Forelimb muscle (tissue), 1 donor: Measurements from ENCODE around the gene GRIN2A. TPM values are rescaled to one million over a fixed set of nuclear protein-coding genes. Genes with fewer than 3 reads are reported as not detected.

Source experiments
- DNase-seq: peaks from one replicate; pipeline ENCODE4 v3.0.0-alpha.2; 2013; ENCODE audit warnings: low read depth
- polyA plus RNA-seq: library from polyadenylated mRNA; unstranded; fragments of 120-200 nt; gene quantifications from one replicate; pipeline ENCODE4 v1.2.1, GENCODE V29; 2013; ENCODE audit not compliant: insufficient read length

The GRIN2A gene
- polyA plus RNA-seq, 1 donor = 0.23 TPM

GRCh38 chr16:9859701-9860327 lies 322.4 kb downstream of the GRIN2A start:
- no peak for DNase-seq

- DNase-seq = no peak
Measured at GRCh38 chr16:9854675-9855074, 327.6 kb downstream of the GRIN2A start.

GRCh38 chr16:9852003-9852402 lies 330.2 kb downstream of the GRIN2A start:
- no peak for DNase-seq

GRCh38 chr16:9850817-9851216 lies 331.4 kb downstream of the GRIN2A start:
- no peak for DNase-seq

- no peak for DNase-seq
Measured at GRCh38 chr16:9849697-9850245, 332.5 kb downstream of the GRIN2A start.

GRCh38 chr16:9847146-9847545 lies 335.1 kb downstream of the GRIN2A start:
- no peak for DNase-seq

- DNase-seq = no peak
Measured at GRCh38 chr16:9846362-9847099, 335.7 kb downstream of the GRIN2A start.

GRCh38 chr16:9845661-9846361 lies 336.4 kb downstream of the GRIN2A start:
- no peak for DNase-seq

GRCh38 chr16:9844361-9844760 lies 337.9 kb downstream of the GRIN2A start:
- DNase-seq = no peak

GRCh38 chr16:9843424-9844018 lies 338.7 kb downstream of the GRIN2A start:
- DNase-seq = no peak

- DNase-seq = no peak
Measured at GRCh38 chr16:9840761-9841665, 341.2 kb downstream of the GRIN2A start.

- no peak for DNase-seq
Measured at GRCh38 chr16:9837481-9837880, 344.7 kb downstream of the GRIN2A start.

- DNase-seq = no peak
Measured at GRCh38 chr16:9836118-9836736, 346.0 kb downstream of the GRIN2A start.

GRCh38 chr16:9827062-9827752 lies 355.0 kb downstream of the GRIN2A start:
- no peak for DNase-seq

GRCh38 chr16:9826656-9827055 lies 355.6 kb downstream of the GRIN2A start:
- no peak for DNase-seq

- no peak for DNase-seq
Measured at GRCh38 chr16:9824200-9825068, 357.8 kb downstream of the GRIN2A start.

GRCh38 chr16:9823510-9823909 lies 358.7 kb downstream of the GRIN2A start:
- no peak for DNase-seq

- no peak for DNase-seq
Measured at GRCh38 chr16:9821970-9822369, 360.3 kb downstream of the GRIN2A start.

GRCh38 chr16:9821331-9821730 lies 360.9 kb downstream of the GRIN2A start:
- DNase-seq = no peak
